ENCODE data around the gene RPS15.

- TF ChIP-seq CTCF (IDR thresholded peaks at IDR 0.05): no peak
- TF ChIP-seq POLR2A (IDR thresholded peaks at IDR 0.05): no peak
- no peak for TF ChIP-seq EP300 (IDR thresholded peaks at IDR 0.05)
Observed at GRCh38 chr19:1434577-1435060, 3.6 kb upstream of the RPS15 start.

Measured in tibial nerve (tissue), 4 donors.